Breast epithelium (tissue), 4 donors: ENCODE results near the gene ZNF462. TPM values are rescaled to one million over a fixed set of nuclear protein-coding genes. Genes with fewer than 3 reads are reported as not detected.

Source experiments
- DNase-seq, 2 donors: peaks; one replicate each; pipeline ENCODE4 v3.0.0-alpha.2; 2019; ENCODE audit warnings: low spot score in 2 of 2
- H3K27ac ChIP-seq, 2 donors: fragments of 200-600 bp; sonication (generic) in 1 of 2; one replicate each; pipeline ENCODE4 v1.5.1; 2016 to 2019; ENCODE audit warnings: mild to moderate bottlenecking in 1 of 2
- H3K27me3 ChIP-seq, 2 donors: fragments of 200-600 bp; sonication (generic) in 1 of 2; one replicate each; pipeline versions ENCODE4 v1.5.1 to v1.6.0; 2017 to 2019; ENCODE audit warnings: control low read depth in 1 of 2, mild to moderate bottlenecking in 1 of 2
- H3K36me3 ChIP-seq: fragments of 200-600 bp; one replicate; pipeline ENCODE4 v1.5.1; 2019
- H3K4me1 ChIP-seq, 2 donors: fragments of 200-600 bp; sonication (generic); one replicate each; pipeline ENCODE4 v1.5.1; 2016 to 2019; ENCODE audit warnings: control low read depth in 1 of 2
- H3K4me3 ChIP-seq, 3 donors: fragments of 200-600 bp; sonication (generic); 1 replicate in 2 of 3; 2 replicates in 1 of 3; pipeline ENCODE4 v1.5.1; 2016 to 2019; ENCODE audit warnings: mild to moderate bottlenecking in 3 of 3, moderate library complexity in 2 of 3
- H3K9me3 ChIP-seq, 2 donors: fragments of 200-600 bp; sonication (generic) in 1 of 2; one replicate each; pipeline ENCODE4 v1.5.1; 2016 to 2019; ENCODE audit warnings: control low read depth in 1 of 2
- CTCF ChIP-seq, 3 donors: fragments of 450-650 bp; IDR thresholded peaks; one replicate each; pipeline ENCODE4 v1.5.1; 2016 to 2017; ENCODE audit warnings: antibody characterized with exemption in 3 of 3, mild to moderate bottlenecking in 3 of 3, moderate library complexity in 3 of 3
- POLR2A ChIP-seq: fragments of 450-650 bp; IDR thresholded peaks from one replicate; pipeline ENCODE4 v1.6.1; 2016; ENCODE audit warnings: antibody characterized with exemption, mild to moderate bottlenecking, moderate library complexity
- POLR2AphosphoS5 ChIP-seq, 3 donors: sonication (generic); formaldehyde crosslinking; IDR thresholded peaks; one replicate each; pipeline ENCODE4 v1.6.1; 2017; ENCODE audit warnings: antibody characterized with exemption in 3 of 3
- intact Hi-C: fragments of 100-400 bp; cut with DNase I; formaldehyde crosslinking; loops from one replicate; pipeline ENCODE4 v1.15.1; 2023; ENCODE audit warnings: low total_unique reads
- total RNA-seq, 3 donors: library from RNA; depleted of rRNA; stranded (reverse); fragments of >200 nt; gene quantifications; one replicate each; pipeline ENCODE4 v1.1.0, GENCODE V29; 2016

ZNF462 gene
- total RNA-seq, 3 donors from 2014 or later, result 9.0 to 36.4 (median 20.6) TPM

- TF ChIP-seq CTCF (IDR thresholded peaks at IDR 0.05), result no peak
- TF ChIP-seq POLR2A, result no peak
- TF ChIP-seq POLR2AphosphoS5 (IDR thresholded peaks at IDR 0.05), result no peak
- Histone ChIP-seq H3K27me3 (no peaks in the 10 kb centered on the region), H3K27ac (no peak overlapping the region), H3K9me3 (no peaks in the 10 kb centered on the region), H3K4me3 (no peak overlapping the region), H3K36me3 (no peaks in the 10 kb centered on the region), H3K4me1 (peaks cover 0 to 13% of the 10 kb centered on the region in 2 donors)
- DNase-seq, result no peak
- intact Hi-C loops, result no loop called here
Observed at GRCh38 chr9:106890608-106891007, 27.6 kb downstream of the ZNF462 start.

DNA sequence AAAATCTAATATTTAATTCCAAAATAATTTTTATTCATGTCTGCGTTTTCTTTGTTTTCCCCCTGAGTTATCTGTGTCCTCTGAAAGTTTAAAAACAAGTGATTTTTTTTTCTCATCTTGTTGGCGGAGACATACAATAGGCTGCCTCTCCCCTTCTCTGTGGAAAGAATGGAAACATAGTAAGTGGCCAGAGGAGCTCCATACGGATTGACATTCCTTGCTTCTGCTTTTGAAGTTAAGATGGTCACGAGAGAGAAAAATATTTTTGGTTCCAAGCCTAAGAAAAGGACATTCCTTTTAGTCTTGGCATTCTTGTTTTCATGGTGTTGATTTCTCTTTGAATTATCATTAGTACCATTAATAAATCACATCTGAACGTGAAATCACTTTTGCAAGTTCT lies 28.3 kb downstream of the ZNF462 start:
- Histone ChIP-seq H3K27me3 (no peaks in the 10 kb centered on the region), H3K4me3 (no peak overlapping the region), H3K36me3 (no peaks in the 10 kb centered on the region), H3K27ac (no peak overlapping the region), H3K9me3 (no peaks in the 10 kb centered on the region), H3K4me1 (peaks cover 0 to 13% of the 10 kb centered on the region in 2 donors)
- intact Hi-C loops, result no loop called here
- no peak for DNase-seq
- TF ChIP-seq POLR2A (no peak), POLR2AphosphoS5 (IDR thresholded peaks at IDR 0.05) (no peak), CTCF (IDR thresholded peaks at IDR 0.05) (no peak)

GRCh38 chr9:106892632-106893031 lies 29.7 kb downstream of the ZNF462 start:
- Histone ChIP-seq H3K9me3 (no peaks in the 10 kb centered on the region), H3K4me1 (peaks cover 0 to 22% of the 10 kb centered on the region in 2 donors), H3K36me3 (no peaks in the 10 kb centered on the region), H3K27me3 (no peaks in the 10 kb centered on the region), H3K27ac (peak overlapping the region; percentile 82 to 90), H3K4me3 (no peak overlapping the region)
- peak; percentile 86 to 93 for DNase-seq
- TF ChIP-seq POLR2A (no peak), POLR2AphosphoS5 (IDR thresholded peaks at IDR 0.05) (peak in 2 of 3 donors; percentile 21 to 64)
- intact Hi-C loops, result no loop called here

DNA sequence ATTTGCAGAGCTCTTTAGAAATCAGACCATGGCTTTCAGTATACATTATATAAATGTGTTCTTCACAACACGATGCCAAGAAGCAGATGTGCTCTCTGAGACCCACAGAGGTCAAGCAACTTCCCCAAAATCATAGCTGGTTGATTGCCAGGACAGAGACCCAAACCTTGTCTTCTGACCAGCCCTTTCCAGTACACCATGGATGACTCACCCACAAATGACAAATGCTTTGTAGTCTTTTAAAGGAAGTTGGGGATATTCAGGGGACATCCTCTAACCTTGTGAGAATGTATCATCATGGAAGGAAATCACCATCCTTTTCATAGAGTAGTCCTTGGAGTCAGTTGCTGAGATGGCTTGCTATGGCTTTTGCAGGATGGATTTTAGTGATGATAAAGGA lies 30.1 kb downstream of the ZNF462 start:
- H3K36me3 ChIP-seq, result no peaks in the 10 kb centered on the region
- H3K9me3 ChIP-seq, result no peaks in the 10 kb centered on the region
- intact Hi-C loops, result no loop called here

GRCh38 chr9:106896695-106897094 lies 33.7 kb downstream of the ZNF462 start:
- H3K27me3 ChIP-seq, result no peaks in the 10 kb centered on the region
- no peak for DNase-seq
- no peak overlapping the region for H3K4me3 ChIP-seq
- no peaks in the 10 kb centered on the region for H3K36me3 ChIP-seq
- intact Hi-C loops, result no loop called here
- no peaks in the 10 kb centered on the region for H3K9me3 ChIP-seq
- peaks cover 0 to 28% of the 10 kb centered on the region in 2 donors for H3K4me1 ChIP-seq
- no peak for TF ChIP-seq POLR2A
- TF ChIP-seq POLR2AphosphoS5 (IDR thresholded peaks at IDR 0.05), result no peak
- TF ChIP-seq CTCF (IDR thresholded peaks at IDR 0.05), result no peak
- H3K27ac ChIP-seq, result peak overlapping the region; percentile 39 to 82

More for the DNA sequence above, 30.1 kb downstream of the ZNF462 start:
- Histone ChIP-seq H3K27me3 (no peaks in the 10 kb centered on the region), H3K27ac (peak overlapping the region; percentile 82 to 90), H3K4me3 (no peak overlapping the region), H3K4me1 (peaks cover 0 to 27% of the 10 kb centered on the region in 2 donors)
- TF ChIP-seq POLR2AphosphoS5 (IDR thresholded peaks at IDR 0.05), result no peak
- no peak for TF ChIP-seq CTCF (IDR thresholded peaks at IDR 0.05)
- no peak for TF ChIP-seq POLR2A
- DNase-seq, result no peak

DNA sequence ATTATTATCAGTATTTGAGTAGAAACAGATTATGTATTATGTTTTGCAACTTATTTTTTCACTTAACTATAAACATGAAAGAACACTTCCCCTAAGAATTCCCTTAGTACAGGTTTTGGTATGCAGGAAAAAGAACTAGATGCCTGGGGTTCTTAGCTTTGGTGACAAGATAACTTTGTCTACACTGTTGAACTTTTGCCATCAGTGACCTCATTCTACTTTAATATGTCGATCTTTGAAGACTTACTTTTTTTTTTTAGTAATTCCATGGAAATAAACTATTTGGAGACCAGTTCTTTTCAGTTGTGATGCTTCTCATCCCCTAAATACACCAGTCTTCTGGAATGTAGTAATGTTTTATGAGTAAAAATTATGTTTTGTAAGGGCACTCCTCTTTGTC lies 34.3 kb downstream of the ZNF462 start:
- Histone ChIP-seq H3K27me3 (no peaks in the 10 kb centered on the region), H3K4me1 (peaks cover 0 to 28% of the 10 kb centered on the region in 2 donors), H3K36me3 (no peaks in the 10 kb centered on the region), H3K4me3 (no peak overlapping the region), H3K9me3 (no peaks in the 10 kb centered on the region), H3K27ac (peak overlapping the region; percentile 82 to 89)
- intact Hi-C loops, result no loop called here
- no peak for TF ChIP-seq CTCF (IDR thresholded peaks at IDR 0.05)
- TF ChIP-seq POLR2AphosphoS5 (IDR thresholded peaks at IDR 0.05), result no peak
- no peak for TF ChIP-seq POLR2A
- DNase-seq, result no peak
